ENCODE data around the gene SUSD5.
"Not testable (repeated sequence)": the region's sequence is repeated elsewhere in the genome, so short reads cannot be mapped to it uniquely, and the experiment has no call there.

SUSD5 gene

GRCh38 chr3:33153782-33154181 lies 64.8 kb downstream of the SUSD5 start:
- H3K9ac ChIP-seq (ENCODE audit: low read length in 2 of 2): no peak overlapping the region

DNA sequence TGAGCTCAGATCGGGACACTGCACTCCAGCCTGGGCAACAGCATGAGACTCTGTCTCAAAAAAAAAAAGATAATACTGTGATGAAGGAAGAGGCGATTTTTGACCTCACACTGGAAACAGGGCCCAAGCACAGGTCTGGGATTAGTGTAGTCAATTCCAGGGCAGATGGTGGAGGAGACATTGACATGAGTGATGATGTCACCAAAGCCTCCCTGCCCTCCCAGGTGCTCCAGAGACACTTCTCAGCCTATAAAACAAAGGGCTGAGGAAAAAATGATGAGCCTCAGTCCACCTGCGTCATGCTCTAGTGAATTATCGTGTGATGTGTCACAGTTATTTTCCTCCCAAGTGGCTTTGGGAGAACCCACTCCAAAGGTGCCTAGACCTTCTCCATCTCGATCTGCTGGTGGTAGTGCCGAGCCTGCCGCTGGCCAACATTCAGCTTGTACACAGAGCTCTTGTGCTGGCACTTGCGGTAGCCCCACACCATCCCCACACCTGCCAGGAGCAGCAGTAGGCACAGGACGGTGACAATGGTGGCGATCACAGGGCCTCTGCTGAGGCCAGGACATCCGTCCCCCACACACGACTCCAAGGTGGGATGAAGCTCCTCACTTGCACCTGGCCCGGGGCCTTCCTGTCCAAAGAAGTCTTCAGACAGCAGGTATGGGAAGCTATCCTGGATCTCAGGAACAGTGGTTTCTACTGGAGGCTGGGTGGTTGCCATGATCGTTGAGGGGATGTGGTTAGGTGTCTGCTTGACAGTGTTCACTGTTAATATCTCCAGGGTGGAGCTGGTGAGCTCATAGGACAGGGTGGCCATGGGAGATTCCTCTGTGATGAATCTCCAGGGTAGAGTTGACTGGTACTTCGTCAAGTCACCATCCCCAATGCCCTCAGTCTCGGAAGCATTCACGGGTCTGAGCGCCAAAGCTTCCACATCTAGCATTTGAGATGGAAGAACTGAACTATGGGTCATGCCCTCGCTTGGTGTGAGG lies 65.9 kb downstream of the SUSD5 start:
- H3K9me3 ChIP-seq (ENCODE audit: control insufficient read depth in 2 of 2, low read length in 2 of 2): no peaks in the 10 kb centered on the region

More at GRCh38 chr3:33153782-33154181, 64.8 kb downstream of the SUSD5 start:
- Histone ChIP-seq H3K4me1 (ENCODE audit: control insufficient read depth, insufficient read depth, low read length) (peaks cover 6% of the 10 kb centered on the region), H3K27ac (ENCODE audit: low read length) (no peak overlapping the region), H3K9me3 (ENCODE audit: control insufficient read depth in 2 of 2, low read length in 2 of 2) (no peaks in the 10 kb centered on the region), H3K36me3 (ENCODE audit: control insufficient read depth in 2 of 2, insufficient read depth in 2 of 2, low read length in 2 of 2) (no peaks in the 10 kb centered on the region), H3K4me3 (ENCODE audit: low read length in 2 of 2) (no peak overlapping the region), H3K27me3 (ENCODE audit: control insufficient read depth in 1 of 2, insufficient read depth in 2 of 2, low read length in 2 of 2) (no peaks in the 10 kb centered on the region)

GRCh38 chr3:33149342-33149741 lies 69.3 kb downstream of the SUSD5 start:
- Histone ChIP-seq H3K9me3 (ENCODE audit: control insufficient read depth in 2 of 2, low read length in 2 of 2) (no peaks in the 10 kb centered on the region), H3K36me3 (ENCODE audit: control insufficient read depth in 2 of 2, insufficient read depth in 2 of 2, low read length in 2 of 2) (peaks cover 8 to 17% of the 10 kb centered on the region in 2 donors), H3K4me1 (ENCODE audit: control insufficient read depth, insufficient read depth, low read length) (peaks cover 8% of the 10 kb centered on the region), H3K27ac (ENCODE audit: low read length) (no peak overlapping the region), H3K4me3 (ENCODE audit: low read length in 2 of 2) (no peak overlapping the region), H3K9ac (ENCODE audit: low read length in 2 of 2) (no peak overlapping the region), H3K27me3 (ENCODE audit: control insufficient read depth in 1 of 2, insufficient read depth in 2 of 2, low read length in 2 of 2) (no peaks in the 10 kb centered on the region)

More for the DNA sequence above, 65.9 kb downstream of the SUSD5 start:
- Histone ChIP-seq H3K4me1 (ENCODE audit: control insufficient read depth, insufficient read depth, low read length) (peaks cover 6% of the 10 kb centered on the region), H3K27ac (ENCODE audit: low read length) (no peak overlapping the region), H3K9ac (ENCODE audit: low read length in 2 of 2) (no peak overlapping the region), H3K36me3 (ENCODE audit: control insufficient read depth in 2 of 2, insufficient read depth in 2 of 2, low read length in 2 of 2) (no peaks in the 10 kb centered on the region), H3K27me3 (ENCODE audit: control insufficient read depth in 1 of 2, insufficient read depth in 2 of 2, low read length in 2 of 2) (no peaks in the 10 kb centered on the region), H3K4me3 (ENCODE audit: low read length in 2 of 2) (no peak overlapping the region)

DNA sequence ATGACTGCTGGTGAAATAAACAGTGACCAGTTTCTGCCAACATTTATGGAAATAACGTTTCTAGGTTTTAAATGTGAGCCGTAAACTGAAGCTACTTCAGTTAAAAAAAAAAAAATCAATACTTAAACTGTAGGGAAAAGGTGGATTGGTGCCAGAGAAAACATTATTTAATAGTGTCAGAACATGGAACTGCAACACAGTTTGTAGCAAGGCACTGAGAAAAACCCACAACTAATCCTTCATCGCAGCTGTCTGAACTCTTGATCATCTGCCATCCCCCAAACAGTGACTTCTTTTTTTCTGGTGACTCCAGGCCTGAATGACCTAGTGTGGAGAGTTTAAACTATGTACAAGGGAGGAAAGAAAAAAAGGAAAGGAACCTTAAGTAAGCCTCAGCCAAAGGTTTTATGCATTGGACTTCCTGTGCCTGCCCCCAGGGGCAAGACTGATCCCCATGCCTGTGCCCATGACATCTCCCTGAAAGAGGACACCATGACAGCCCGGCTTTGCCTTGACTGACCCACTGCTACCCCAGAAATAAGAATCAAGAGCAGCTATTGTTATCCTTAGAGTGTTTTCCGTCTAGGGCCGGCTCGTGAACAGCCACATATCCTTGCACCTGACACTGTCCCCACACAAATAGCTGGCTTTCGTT lies 71.7 kb downstream of the SUSD5 start:
- H3K27ac ChIP-seq (ENCODE audit: low read length): peak overlapping the region; percentile 11
- H3K27me3 ChIP-seq (ENCODE audit: control insufficient read depth in 1 of 2, insufficient read depth in 2 of 2, low read length in 2 of 2): no peaks in the 10 kb centered on the region
- H3K4me1 ChIP-seq (ENCODE audit: control insufficient read depth, insufficient read depth, low read length): peaks cover 8% of the 10 kb centered on the region
- no peak overlapping the region for H3K9ac ChIP-seq (ENCODE audit: low read length in 2 of 2)
- peaks cover 17 to 33% of the 10 kb centered on the region in 2 donors for H3K36me3 ChIP-seq (ENCODE audit: control insufficient read depth in 2 of 2, insufficient read depth in 2 of 2, low read length in 2 of 2)
- no peak overlapping the region for H3K4me3 ChIP-seq (ENCODE audit: low read length in 2 of 2)
- H3K9me3 ChIP-seq (ENCODE audit: control insufficient read depth in 2 of 2, low read length in 2 of 2): no peaks in the 10 kb centered on the region

DNA sequence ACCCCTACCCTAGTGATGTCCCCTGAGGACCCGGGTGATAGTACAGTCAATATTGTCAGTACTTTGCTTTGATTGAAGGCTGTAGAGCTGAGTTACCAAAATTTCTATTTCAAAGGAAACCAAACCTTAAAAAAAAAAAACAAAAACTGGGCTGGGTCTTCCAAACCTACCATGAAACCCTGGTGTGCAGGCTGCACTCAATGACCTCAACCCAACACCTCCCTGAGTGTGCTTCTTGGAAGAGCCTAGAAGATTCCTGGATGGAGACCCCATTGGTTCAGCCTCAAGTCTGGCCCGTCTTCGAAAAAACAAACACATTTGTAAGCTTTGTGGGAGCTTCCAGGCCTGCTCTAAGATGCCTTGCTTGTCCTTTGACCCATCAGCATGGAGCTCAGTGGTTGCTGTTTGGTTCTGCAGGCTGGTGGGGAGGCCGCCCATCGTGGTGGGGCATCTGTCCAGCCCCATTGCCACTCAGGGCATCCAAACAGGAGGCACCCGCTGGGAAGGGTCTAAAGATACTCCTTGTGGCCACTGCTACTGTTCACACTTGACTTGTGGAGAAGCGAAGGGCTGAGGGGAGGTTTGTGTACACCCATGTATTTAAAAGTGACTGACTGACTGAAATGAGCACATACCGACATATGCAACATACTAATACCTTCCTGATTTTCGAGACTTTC lies 72.6 kb downstream of the SUSD5 start:
- Histone ChIP-seq H3K9ac (ENCODE audit: low read length in 2 of 2) (no peak overlapping the region), H3K36me3 (ENCODE audit: control insufficient read depth in 2 of 2, insufficient read depth in 2 of 2, low read length in 2 of 2) (peaks cover 21 to 37% of the 10 kb centered on the region in 2 donors), H3K27me3 (ENCODE audit: control insufficient read depth in 1 of 2, insufficient read depth in 2 of 2, low read length in 2 of 2) (no peaks in the 10 kb centered on the region), H3K4me1 (ENCODE audit: control insufficient read depth, insufficient read depth, low read length) (peaks cover 8% of the 10 kb centered on the region), H3K27ac (ENCODE audit: low read length) (no peak overlapping the region), H3K9me3 (ENCODE audit: control insufficient read depth in 2 of 2, low read length in 2 of 2) (no peaks in the 10 kb centered on the region), H3K4me3 (ENCODE audit: low read length in 2 of 2) (no peak overlapping the region)

- Histone ChIP-seq H3K27ac (ENCODE audit: low read length) (no peak overlapping the region), H3K27me3 (ENCODE audit: control insufficient read depth in 1 of 2, insufficient read depth in 2 of 2, low read length in 2 of 2) (no peaks in the 10 kb centered on the region), H3K9me3 (ENCODE audit: control insufficient read depth in 2 of 2, low read length in 2 of 2) (no peaks in the 10 kb centered on the region), H3K4me3 (ENCODE audit: low read length in 2 of 2) (no peak overlapping the region), H3K4me1 (ENCODE audit: control insufficient read depth, insufficient read depth, low read length) (peaks cover 8% of the 10 kb centered on the region), H3K36me3 (ENCODE audit: control insufficient read depth in 2 of 2, insufficient read depth in 2 of 2, low read length in 2 of 2) (peaks cover 21 to 38% of the 10 kb centered on the region in 2 donors), H3K9ac (ENCODE audit: low read length in 2 of 2) (no peak overlapping the region)
Observed at GRCh38 chr3:33145221-33145900, 73.2 kb downstream of the SUSD5 start.

DNA sequence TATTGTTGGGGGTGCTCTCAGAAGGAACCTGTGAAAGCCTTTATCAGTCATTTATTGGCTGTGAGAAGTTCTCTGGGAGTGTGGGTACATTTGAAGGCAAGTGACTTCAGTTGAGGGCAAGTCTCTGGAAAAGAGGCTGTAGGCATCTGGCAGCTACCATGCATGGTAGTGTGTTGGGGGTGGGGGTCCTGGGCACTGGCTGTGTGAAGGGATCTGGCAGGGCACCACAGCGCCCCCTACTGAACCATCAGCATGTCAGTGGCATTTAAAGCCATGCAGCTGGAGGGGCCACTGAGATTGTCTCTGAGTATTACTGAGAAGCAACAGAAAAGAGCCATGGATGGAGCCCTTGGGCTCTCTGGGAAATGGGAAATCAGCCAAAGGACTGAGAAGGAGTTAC lies 74.2 kb downstream of the SUSD5 start:
- no peak overlapping the region for H3K4me3 ChIP-seq (ENCODE audit: low read length in 2 of 2)
- H3K27me3 ChIP-seq (ENCODE audit: control insufficient read depth in 1 of 2, insufficient read depth in 2 of 2, low read length in 2 of 2): no peaks in the 10 kb centered on the region
- H3K9ac ChIP-seq (ENCODE audit: low read length in 2 of 2): no peak overlapping the region
- H3K27ac ChIP-seq (ENCODE audit: low read length): no peak overlapping the region
- H3K9me3 ChIP-seq (ENCODE audit: control insufficient read depth in 2 of 2, low read length in 2 of 2): no peaks in the 10 kb centered on the region
- peaks cover 21 to 38% of the 10 kb centered on the region in 2 donors for H3K36me3 ChIP-seq (ENCODE audit: control insufficient read depth in 2 of 2, insufficient read depth in 2 of 2, low read length in 2 of 2)
- H3K4me1 ChIP-seq (ENCODE audit: control insufficient read depth, insufficient read depth, low read length): peaks cover 8% of the 10 kb centered on the region

DNA sequence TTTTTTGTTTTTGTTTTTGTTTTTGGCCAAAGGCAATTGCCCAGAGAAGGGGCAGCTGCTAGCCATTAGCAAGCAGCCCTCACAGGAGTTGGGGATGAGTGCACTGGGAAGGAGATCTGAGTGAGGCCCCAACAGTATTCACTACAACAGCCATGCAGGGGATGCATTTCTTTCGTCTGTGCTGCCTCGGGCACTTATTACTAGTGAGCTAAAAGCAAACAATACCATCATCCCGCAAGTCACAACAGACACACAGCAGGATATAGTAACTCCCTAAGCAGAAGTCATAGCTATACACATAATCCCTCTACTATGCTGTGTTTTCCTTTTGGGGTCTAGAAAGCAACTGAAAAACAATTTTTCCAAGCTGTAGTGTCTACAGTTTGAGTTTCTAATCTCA lies 77.6 kb downstream of the SUSD5 start:
- Histone ChIP-seq H3K4me1 (ENCODE audit: control insufficient read depth, insufficient read depth, low read length) (peaks cover 4% of the 10 kb centered on the region), H3K36me3 (ENCODE audit: control insufficient read depth in 2 of 2, insufficient read depth in 2 of 2, low read length in 2 of 2) (peaks cover 30 to 47% of the 10 kb centered on the region in 2 donors)

GRCh38 chr3:33139996-33140395 lies 78.6 kb downstream of the SUSD5 start:
- H3K4me3 ChIP-seq (ENCODE audit: low read length in 2 of 2): no peak overlapping the region
- no peaks in the 10 kb centered on the region for H3K9me3 ChIP-seq (ENCODE audit: control insufficient read depth in 2 of 2, low read length in 2 of 2)
- H3K36me3 ChIP-seq (ENCODE audit: control insufficient read depth in 2 of 2, insufficient read depth in 2 of 2, low read length in 2 of 2): peaks cover 27 to 44% of the 10 kb centered on the region in 2 donors
- H3K27ac ChIP-seq (ENCODE audit: low read length): no peak overlapping the region
- H3K27me3 ChIP-seq (ENCODE audit: control insufficient read depth in 1 of 2, insufficient read depth in 2 of 2, low read length in 2 of 2): no peaks in the 10 kb centered on the region
- peaks cover 2% of the 10 kb centered on the region for H3K4me1 ChIP-seq (ENCODE audit: control insufficient read depth, insufficient read depth, low read length)
- no peak overlapping the region for H3K9ac ChIP-seq (ENCODE audit: low read length in 2 of 2)

More for the DNA sequence above, 77.6 kb downstream of the SUSD5 start:
- H3K27ac ChIP-seq (ENCODE audit: low read length): no peak overlapping the region
- no peaks in the 10 kb centered on the region for H3K27me3 ChIP-seq (ENCODE audit: control insufficient read depth in 1 of 2, insufficient read depth in 2 of 2, low read length in 2 of 2)
- no peaks in the 10 kb centered on the region for H3K9me3 ChIP-seq (ENCODE audit: control insufficient read depth in 2 of 2, low read length in 2 of 2)
- H3K9ac ChIP-seq (ENCODE audit: low read length in 2 of 2): no peak overlapping the region
- no peak overlapping the region for H3K4me3 ChIP-seq (ENCODE audit: low read length in 2 of 2)

GRCh38 chr3:33139006-33139623 lies 79.5 kb downstream of the SUSD5 start:
- not testable (repeated sequence) for H3K9me3 ChIP-seq (ENCODE audit: control insufficient read depth in 2 of 2, low read length in 2 of 2); H3K27ac ChIP-seq (ENCODE audit: low read length); H3K27me3 ChIP-seq (ENCODE audit: control insufficient read depth in 1 of 2, insufficient read depth in 2 of 2, low read length in 2 of 2); H3K4me1 ChIP-seq (ENCODE audit: control insufficient read depth, insufficient read depth, low read length); H3K4me3 ChIP-seq (ENCODE audit: low read length in 2 of 2); H3K9ac ChIP-seq (ENCODE audit: low read length in 2 of 2)
- peaks cover 32 to 46% of the 10 kb centered on the region in 2 donors for H3K36me3 ChIP-seq (ENCODE audit: control insufficient read depth in 2 of 2, insufficient read depth in 2 of 2, low read length in 2 of 2)
